Activated CD8-positive, alpha-beta memory T cell treated with anti-CD3 and anti-CD28 coated beads for 4 hours (primary cell): ENCODE results near the gene MUSTN1.

Experiments used
- DNase-seq, 2 donors: peaks; one replicate each; pipeline ENCODE4 v3.0.0-alpha.2; 2020; ENCODE audit warnings: low read depth in 2 of 2

MUSTN1 gene

DNA sequence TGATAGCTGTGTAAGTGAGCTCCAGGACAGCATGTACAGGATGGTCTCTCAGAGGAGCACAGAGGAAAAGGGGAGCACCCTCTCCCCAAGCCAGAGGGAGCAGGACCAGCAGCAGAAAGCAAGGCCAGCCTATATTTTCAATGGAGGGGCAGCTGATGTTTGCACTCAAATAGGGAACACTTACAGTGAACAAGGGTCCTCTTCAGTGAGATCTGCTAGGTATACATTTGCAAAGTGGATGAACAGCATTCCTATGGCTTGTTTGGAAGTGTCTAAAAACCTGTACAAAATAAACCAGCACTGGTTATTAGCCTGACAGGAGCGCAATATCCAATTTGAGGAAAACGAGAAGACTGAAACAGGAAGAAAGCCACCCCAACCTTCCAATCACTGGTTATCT lies 17.6 kb upstream of the MUSTN1 start:
- DNase-seq: no peak

DNA sequence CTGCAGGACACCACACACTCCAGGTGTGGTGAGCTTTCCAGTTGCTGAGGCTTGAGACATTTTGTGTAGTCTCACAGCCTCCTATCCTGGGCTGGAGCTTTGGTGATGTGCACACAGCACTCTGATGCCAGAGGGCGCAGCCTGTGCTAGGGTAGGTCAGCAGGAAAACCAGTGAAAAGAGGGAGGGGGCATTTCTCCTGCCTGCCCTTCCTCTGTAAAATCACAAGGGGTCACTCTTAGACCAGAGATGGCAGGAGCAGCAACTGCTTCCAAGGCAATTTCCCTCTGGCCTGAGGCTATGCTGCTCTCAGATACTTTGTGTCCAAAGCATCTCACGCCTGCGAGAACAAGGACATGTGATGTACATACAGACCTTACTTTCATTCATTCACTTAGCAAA lies 16.5 kb upstream of the MUSTN1 start:
- DNase-seq: no peak

- DNase-seq: no peak
These were observed 14.8 kb upstream of the MUSTN1 start for GRCh38 chr3:52849656-52850055.

GRCh38 chr3:52848617-52849016 lies 13.8 kb upstream of the MUSTN1 start:
- DNase-seq: no peak

DNA sequence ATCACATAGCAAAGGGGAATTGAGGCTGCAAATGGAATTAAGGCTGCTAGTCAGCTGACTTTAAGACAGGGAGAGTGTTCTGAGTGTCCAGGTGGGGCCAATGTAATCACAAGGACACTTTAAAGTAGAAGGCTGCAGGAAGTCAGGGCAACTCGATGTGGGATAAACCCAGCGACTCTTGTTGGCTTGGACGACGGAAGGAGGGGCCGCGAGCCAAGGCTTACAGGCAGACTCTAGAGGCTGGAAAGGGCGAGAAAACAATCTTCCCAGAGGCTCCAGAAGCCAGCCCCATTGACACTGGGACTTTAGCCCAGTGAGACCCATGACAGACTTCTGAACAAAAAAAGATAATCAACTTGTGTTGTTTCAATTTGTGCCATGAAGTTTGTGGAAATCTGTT lies 12.9 kb upstream of the MUSTN1 start:
- DNase-seq: no peak

GRCh38 chr3:52847241-52847640 lies 12.4 kb upstream of the MUSTN1 start:
- DNase-seq: no peak

DNA sequence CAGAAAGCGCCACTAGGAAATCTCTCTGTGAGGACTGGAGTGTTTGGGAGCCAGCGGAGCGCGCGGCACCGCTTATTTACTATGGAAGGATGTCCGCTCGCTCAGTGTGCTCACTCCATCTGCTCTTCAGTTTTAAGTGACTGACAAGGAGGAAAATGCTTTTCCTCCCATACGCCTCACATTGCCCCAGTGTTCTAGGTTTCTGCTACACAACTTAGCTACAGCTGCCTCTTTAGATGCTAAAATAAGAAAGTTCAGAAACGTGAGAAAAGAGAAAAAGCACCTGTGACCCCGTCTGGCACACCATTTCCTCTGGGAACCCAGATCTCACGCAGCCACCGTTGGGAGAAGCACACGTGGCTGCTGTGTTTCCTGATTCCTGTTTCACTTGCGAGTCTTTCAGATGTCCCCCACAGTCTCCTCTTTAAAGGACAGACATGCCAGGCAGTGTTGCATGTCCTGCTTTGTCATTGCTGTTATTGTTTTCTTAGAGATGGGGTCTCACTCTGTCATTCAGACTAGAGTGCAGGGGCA lies 11.7 kb upstream of the MUSTN1 start:
- DNase-seq: no peak

- no peak for DNase-seq
These were observed 11.0 kb upstream of the MUSTN1 start for GRCh38 chr3:52845691-52846431.

GRCh38 chr3:52845157-52845556 lies 10.3 kb upstream of the MUSTN1 start:
- DNase-seq: no peak

DNA sequence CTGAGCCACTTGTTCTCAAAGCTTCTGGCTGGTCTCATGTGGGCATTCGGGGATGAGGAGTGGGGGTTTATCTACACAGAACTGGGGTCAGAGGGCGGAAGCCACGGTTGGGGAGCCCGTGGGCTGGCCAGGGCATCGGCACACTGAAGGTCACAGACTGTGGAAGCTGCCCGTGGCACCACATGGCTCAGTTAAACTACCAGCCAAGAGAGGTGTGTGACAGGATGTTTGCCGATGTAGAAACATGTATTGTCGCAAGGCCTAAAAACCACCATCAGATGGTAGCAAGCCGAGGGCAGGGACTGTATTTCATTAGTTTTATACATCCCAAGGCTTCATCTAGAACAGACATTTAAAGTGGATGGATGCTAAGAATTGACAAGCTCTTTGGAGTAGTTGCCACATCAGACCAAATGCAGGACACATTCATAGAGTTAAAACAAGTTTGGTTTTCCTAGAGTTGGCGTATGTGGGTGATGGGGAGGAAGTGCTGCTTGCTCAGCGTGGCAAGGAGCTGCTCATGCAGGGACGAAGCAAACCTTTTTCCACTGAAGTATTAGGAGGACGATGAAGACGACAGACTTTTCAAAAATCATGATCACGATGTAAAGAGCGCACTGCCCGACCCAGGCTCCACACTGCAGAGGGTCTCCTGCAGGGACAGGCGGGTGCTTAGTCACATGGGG lies 9.6 kb upstream of the MUSTN1 start:
- DNase-seq: no peak

DNA sequence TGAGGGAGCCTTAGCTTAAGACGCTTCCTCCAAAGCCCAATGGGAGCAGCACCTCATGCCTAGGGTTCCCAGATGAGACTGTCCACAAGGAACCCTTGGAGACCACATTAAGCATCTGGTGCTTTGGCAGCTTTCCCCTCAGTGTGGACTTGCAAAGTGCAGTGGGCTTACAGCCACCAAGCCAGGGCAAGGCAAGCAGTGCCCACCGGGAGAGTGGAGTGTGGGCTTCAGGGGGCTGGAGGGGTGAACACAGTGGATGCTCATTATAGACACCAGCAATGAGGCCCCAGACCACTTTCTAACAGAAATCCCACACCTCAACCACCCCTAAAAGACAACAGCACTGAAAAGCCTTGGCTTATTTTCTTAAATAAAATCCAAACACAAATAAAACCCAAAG lies 9.1 kb upstream of the MUSTN1 start:
- no peak for DNase-seq

DNA sequence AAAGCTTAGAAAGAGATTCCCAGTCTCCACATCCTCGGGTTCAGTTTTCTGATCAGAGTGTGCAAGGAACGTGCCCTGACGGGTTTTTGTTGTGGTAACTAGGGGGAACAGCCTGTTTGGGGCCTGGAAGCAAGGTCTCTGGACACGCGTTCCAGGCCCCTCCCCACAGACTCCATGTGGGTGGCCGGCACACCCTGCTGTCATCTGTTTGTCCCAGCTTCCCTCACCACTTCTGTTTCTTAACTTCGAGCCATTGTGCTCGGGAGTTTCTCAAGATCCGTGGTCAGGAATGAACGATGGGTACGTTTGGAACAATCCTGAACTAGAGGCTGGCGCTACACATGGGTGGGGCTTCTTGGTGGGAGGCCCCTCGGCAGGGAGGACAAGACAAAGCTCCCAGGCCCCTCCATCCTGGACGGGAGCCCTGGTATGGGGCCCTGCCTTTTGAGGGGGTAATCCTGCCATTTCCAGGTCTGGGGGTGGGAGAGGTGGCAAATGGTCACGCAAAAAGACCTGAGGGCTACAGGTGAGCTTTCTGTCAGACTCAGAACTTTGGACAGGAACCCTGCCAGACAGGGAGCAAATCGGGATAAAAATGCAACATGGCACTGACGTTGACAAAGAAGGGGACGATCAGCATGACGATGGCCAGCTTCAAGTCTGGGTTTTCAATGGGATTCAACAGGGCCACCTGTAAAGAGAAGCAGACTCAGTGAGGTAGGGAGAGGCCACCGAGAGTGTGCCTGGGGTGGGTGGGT lies 8.5 kb upstream of the MUSTN1 start:
- no peak for DNase-seq

DNA sequence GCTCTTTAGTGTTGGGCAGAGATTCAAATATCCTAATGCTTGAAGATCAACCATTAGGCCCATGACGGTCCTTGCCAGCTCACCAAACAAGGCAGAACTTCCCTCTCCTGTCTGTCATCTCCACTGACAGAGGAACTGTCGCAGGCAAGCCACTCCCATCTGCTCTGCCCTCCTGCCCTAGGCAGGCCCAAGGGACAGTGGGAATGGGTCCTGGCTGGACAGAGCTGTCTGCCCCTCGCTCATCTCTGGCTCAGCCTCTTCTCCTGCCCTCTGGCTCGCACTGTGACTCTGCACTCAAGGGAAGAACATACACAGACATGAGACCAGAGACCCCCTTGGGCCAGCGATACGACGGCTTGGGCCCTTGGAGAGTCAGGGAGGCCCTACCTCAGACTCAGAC lies 7.6 kb upstream of the MUSTN1 start:
- no peak for DNase-seq

GRCh38 chr3:52841981-52842340 lies 7.1 kb upstream of the MUSTN1 start:
- DNase-seq: no peak

DNA sequence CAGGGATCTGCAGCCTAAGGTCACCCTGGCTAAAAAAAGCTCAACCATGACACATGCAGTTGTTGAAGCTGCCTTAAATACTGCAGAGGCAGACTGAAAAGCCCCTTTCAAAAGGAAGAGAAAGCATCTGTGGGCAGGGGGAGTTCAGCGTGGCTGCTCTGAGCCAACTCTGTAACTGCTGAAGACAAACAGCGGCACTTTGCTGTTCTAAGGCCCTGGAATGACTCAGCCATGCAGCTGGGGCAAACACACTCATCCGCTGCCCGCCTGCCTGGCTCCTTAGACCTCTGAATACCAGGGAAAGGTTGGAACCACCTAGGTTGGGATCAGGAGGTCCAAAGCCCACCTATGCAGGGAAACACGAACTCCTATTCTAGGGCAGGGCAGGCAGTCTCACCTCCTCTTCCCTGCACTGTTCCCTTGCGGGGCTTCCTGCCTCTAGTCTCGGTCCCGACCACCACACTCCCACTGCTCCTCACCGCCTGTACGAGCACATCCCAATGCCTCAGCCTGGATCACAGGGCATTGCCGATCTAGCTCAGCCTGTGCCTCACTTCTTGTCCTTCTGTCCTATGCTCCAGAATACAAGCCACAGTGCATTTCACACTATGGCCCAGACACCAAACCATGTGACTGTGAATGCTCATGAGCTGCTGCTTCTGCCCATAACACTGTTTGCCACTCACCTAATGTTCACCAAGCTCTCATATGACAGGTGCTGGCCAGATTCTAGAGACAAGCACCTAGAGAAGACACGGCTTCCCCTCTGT lies 6.6 kb upstream of the MUSTN1 start:
- DNase-seq: no peak

GRCh38 chr3:52839892-52840545 lies 5.2 kb upstream of the MUSTN1 start:
- DNase-seq: no peak

DNA sequence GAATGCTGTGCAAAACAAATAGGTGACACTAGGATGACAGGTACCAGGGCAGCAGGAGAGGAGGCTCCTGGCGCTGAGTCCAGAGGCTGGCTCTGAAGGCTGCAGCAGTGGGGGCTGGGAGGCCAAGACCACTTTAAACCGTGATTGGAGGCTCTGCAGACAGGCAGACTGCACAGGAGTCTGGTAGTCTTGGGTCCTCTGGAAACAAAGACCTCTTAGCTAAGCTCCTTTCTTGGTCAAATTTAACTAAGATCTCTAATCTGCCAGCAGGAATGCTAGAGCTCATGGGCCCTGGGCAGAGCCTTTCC lies 4.4 kb upstream of the MUSTN1 start:
- DNase-seq: no peak

GRCh38 chr3:52838561-52839267 lies 3.9 kb upstream of the MUSTN1 start:
- DNase-seq: no peak

DNA sequence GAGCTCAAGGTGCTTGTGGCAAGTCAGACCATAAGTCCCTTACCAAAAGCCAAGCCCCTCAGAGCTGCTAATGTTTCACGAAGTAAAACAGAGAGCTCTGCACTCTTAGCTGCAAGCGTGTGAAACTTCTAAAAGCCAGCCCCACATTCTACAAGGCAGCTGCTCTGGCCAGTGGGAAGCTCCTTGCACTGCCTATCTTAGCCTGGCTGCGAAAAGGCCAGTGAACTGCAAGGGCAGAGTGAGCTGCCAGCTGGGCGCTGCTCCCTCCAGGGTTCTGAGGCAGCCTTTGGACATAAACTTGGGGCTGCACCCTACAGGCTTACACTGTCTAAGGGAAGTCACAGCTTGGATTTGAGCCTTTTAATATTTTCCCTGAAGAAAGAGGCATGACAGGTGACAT lies 2.2 kb upstream of the MUSTN1 start:
- DNase-seq: no peak

GRCh38 chr3:52836471-52836845 lies 1.6 kb upstream of the MUSTN1 start:
- DNase-seq: no peak
